Tibial artery (tissue), 4 donors: ENCODE measurements around the gene TTC28.
"Not testable (repeated sequence)": the region's sequence is repeated elsewhere in the genome, so short reads cannot be mapped to it uniquely, and the experiment has no call there.

Experiments used
- DNase-seq, 2 donors: peaks; one replicate each; pipeline ENCODE4 v3.0.0-alpha.2; 2019
- H3K27ac ChIP-seq, 2 donors: fragments of 200-600 bp; sonication (generic) in 1 of 2; 1 replicate in 1 of 2; 2 replicates in 1 of 2; pipeline ENCODE4 v1.5.1; 2018 to 2019; ENCODE audit warnings: mild to moderate bottlenecking in 1 of 2
- H3K27me3 ChIP-seq, 2 donors: fragments of 200-600 bp; sonication (generic) in 1 of 2; one replicate each; pipeline versions ENCODE4 v1.5.1 to v1.6.0; 2016 to 2019
- H3K36me3 ChIP-seq, 3 donors: fragments of 200-600 bp; sonication (generic) in 2 of 3; one replicate each; pipeline ENCODE4 v1.5.1; 2016 to 2019; ENCODE audit warnings: mild to moderate bottlenecking in 2 of 3
- H3K4me1 ChIP-seq, 4 donors: fragments of 200-600 bp; sonication (generic) in 2 of 4; 1 replicate in 3 of 4; 2 replicates in 1 of 4; pipeline ENCODE4 v1.5.1; 2016 to 2019
- H3K4me3 ChIP-seq, 2 donors: fragments of 200-600 bp; sonication (generic) in 1 of 2; 1 replicate in 1 of 2; 2 replicates in 1 of 2; pipeline ENCODE4 v1.5.1; 2018 to 2019; ENCODE audit warnings: mild to moderate bottlenecking in 2 of 2
- H3K9me3 ChIP-seq, 3 donors: fragments of 200-600 bp; sonication (generic) in 1 of 3; one replicate each; pipeline ENCODE4 v1.5.1; 2016 to 2019
- CTCF ChIP-seq, 2 experiments: fragments of 200-600 bp in 1 of 2; fragments of 450-650 bp in 1 of 2; IDR thresholded peaks; one replicate each; pipeline ENCODE4 v1.5.1; 2017 to 2019; ENCODE audit warnings: antibody characterized with exemption in 2 of 2, mild to moderate bottlenecking in 1 of 2, moderate library complexity in 1 of 2
- intact Hi-C: fragments of 100-400 bp; cut with DNase I; formaldehyde crosslinking; loops from one replicate; pipeline ENCODE4 v1.15.0; 2023; ENCODE audit warnings: low total_unique reads

The TTC28 gene

DNA sequence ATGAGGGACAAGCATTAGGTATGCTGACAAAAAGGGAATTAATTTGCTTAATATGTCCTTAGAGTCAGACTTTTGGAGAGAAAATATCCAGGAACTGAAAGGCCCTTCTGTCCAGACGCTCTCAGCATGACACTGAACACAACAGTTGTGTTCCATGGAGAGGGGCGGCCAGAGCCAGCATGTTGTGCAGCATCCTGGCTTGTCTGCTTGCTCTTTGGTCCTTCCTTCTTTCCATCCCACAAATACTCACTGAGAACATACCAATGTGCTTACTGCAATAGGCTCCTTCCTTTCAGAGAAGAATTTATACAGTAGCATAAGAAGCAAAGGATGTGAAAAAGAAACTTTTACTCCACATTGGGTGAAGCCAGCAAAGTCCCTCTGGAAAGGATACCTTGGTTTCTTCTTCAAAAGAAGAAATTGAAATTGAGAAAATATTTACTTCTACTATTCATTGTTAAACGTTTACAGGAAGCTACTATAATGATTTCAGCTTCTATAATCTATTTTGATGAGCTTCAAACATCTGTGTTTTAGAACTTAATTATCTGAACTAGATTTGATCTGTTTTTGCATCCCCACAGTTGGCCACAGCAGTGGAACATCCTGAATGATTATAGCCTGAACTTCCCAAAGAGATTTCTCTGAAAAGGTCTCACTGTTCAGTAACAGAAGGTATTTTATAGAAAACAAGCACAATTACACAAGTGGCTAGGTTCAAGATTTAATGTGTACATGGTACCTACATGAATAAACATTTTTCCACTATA is 456.5 kb downstream of the TTC28 start:
- H3K36me3 ChIP-seq = no peaks in the 10 kb centered on the region
- peaks cover 0 to 11% (median 1%) of the 10 kb centered on the region in 4 donors for H3K4me1 ChIP-seq
- no peak overlapping the region for H3K27ac ChIP-seq
- no peak for DNase-seq
- TF ChIP-seq CTCF (IDR thresholded peaks at IDR 0.05) = no peak
- intact Hi-C loops = no loop called here
- H3K9me3 ChIP-seq = no peaks in the 10 kb centered on the region
- no peak overlapping the region for H3K4me3 ChIP-seq
- no peaks in the 10 kb centered on the region for H3K27me3 ChIP-seq

- Histone ChIP-seq H3K27ac (no peak overlapping the region), H3K4me3 (no peak overlapping the region), H3K9me3 (no peaks in the 10 kb centered on the region), H3K27me3 (no peaks in the 10 kb centered on the region), H3K36me3 (no peaks in the 10 kb centered on the region), H3K4me1 (peaks cover 0 to 11% (median 1%) of the 10 kb centered on the region in 4 donors)
- no peak for DNase-seq
- intact Hi-C loops = no loop called here
- no peak for TF ChIP-seq CTCF (IDR thresholded peaks at IDR 0.05)
Measured at GRCh38 chr22:28222571-28222970, 457.1 kb downstream of the TTC28 start.

DNA sequence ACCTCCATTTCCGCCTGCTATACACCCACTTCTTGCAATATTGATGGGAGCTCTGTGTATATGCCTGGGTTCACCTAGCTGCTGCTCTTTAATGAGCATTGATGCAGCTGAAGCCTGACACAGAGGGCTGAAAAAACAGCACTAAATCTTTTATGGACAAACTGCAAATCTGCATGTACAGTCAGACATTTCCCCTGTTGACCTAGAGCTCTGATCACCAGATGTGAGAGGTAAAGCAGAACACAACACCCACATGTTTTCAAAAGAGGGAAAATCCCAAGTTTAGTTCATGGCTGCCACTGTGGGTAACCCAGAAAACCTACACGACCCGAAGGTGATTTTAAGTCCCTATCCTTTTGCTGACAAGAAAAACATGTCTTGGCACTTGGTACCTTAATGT is 457.6 kb downstream of the TTC28 start:
- intact Hi-C loops = no loop called here
- no peaks in the 10 kb centered on the region for H3K36me3 ChIP-seq
- no peak for TF ChIP-seq CTCF (IDR thresholded peaks at IDR 0.05)

GRCh38 chr22:28220626-28221363 is 458.8 kb downstream of the TTC28 start:
- H3K4me3 ChIP-seq = no peak overlapping the region
- DNase-seq = no peak
- intact Hi-C loops = no loop called here
- H3K36me3 ChIP-seq = no peaks in the 10 kb centered on the region
- no peaks in the 10 kb centered on the region for H3K9me3 ChIP-seq
- peaks cover 0 to 11% (median 1%) of the 10 kb centered on the region in 4 donors for H3K4me1 ChIP-seq
- TF ChIP-seq CTCF (IDR thresholded peaks at IDR 0.05) = no peak
- no peaks in the 10 kb centered on the region for H3K27me3 ChIP-seq
- no peak overlapping the region for H3K27ac ChIP-seq

More for the DNA sequence above, 457.6 kb downstream of the TTC28 start:
- H3K4me1 ChIP-seq = peaks cover 0 to 11% (median 1%) of the 10 kb centered on the region in 4 donors
- H3K27ac ChIP-seq = no peak overlapping the region
- no peak overlapping the region for H3K4me3 ChIP-seq
- no peaks in the 10 kb centered on the region for H3K27me3 ChIP-seq
- DNase-seq = no peak
- H3K9me3 ChIP-seq = no peaks in the 10 kb centered on the region

DNA sequence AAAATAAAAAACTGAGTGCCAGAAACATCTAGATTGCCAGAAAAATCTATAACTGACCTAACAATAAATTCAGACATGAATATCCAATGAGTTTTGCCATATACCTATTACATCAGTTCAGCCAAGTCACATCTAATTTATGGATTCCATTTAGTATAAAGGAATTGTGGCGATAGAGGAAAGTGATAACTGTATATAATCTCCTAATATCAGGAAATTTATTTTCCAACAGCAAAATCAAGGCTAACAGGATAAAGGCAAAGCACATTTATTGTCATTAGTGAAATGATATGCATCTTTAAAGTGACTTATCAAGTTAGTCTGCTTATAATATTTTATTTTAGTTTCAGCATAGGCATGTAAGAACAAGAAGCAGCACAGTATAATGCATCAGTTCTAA is 462.4 kb downstream of the TTC28 start:
- no peaks in the 10 kb centered on the region for H3K4me1 ChIP-seq
- no peak overlapping the region for H3K27ac ChIP-seq
- no peaks in the 10 kb centered on the region for H3K36me3 ChIP-seq
- intact Hi-C loops = no loop called here
- DNase-seq = no peak
- H3K27me3 ChIP-seq = no peaks in the 10 kb centered on the region
- no peak for TF ChIP-seq CTCF (IDR thresholded peaks at IDR 0.05)
- no peaks in the 10 kb centered on the region for H3K9me3 ChIP-seq
- H3K4me3 ChIP-seq = no peak overlapping the region

GRCh38 chr22:28214750-28215149 is 464.9 kb downstream of the TTC28 start:
- H3K27me3 ChIP-seq, H3K36me3 ChIP-seq, H3K9me3 ChIP-seq, DNase-seq, intact Hi-C loops, H3K4me1 ChIP-seq, H3K27ac ChIP-seq, H3K4me3 ChIP-seq: not testable (repeated sequence)

DNA sequence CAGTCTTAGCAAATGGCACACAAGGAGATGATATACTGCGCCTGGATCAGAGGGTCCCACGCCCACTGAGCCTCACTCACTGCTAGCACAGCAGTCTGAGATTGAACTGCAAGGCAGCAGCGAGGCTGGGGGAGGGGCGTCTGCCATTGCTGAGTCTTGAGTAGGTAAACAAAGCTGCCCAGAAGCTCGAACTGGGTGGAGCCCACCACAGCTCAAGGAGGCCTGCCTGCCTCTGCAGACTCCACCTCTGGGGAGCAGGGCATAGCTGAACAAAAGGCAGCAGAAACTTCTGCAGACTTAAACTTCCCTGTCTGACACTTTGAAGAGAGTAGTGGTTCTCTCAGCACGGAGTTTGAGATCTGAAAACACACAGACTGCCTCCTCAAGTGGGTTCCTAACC is 470.2 kb downstream of the TTC28 start:
- H3K9me3 ChIP-seq, H3K27me3 ChIP-seq, H3K4me3 ChIP-seq, DNase-seq, H3K27ac ChIP-seq, H3K36me3 ChIP-seq, intact Hi-C loops: not testable (repeated sequence)
- peaks cover 0 to 30% (median 10%) of the 10 kb centered on the region in 4 donors for H3K4me1 ChIP-seq
